ENCODE measurements around the gene SHANK1.

The SHANK1 gene

DNA sequence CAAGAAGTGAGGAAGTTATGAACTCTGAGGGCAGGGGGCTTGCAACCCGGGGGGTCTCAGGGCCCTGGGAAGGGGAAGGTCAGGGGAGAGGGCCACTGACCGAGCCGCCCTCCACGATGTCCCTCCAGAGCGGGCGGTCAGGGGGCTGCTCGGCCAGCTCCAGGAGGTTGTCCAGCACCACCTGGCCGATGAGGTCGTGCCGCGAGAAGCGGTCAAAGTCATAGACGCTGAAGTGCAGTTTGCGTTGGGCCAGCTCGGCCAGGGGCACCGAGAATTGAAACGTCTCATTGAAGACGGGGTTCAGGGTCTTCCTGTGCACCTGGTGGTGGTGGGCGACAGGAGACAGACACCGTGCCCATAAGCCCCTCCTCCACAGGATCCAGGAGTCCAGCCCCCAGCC, 90.4 kb downstream of the SHANK1 start:
- TF ChIP-seq, protein P1, sequence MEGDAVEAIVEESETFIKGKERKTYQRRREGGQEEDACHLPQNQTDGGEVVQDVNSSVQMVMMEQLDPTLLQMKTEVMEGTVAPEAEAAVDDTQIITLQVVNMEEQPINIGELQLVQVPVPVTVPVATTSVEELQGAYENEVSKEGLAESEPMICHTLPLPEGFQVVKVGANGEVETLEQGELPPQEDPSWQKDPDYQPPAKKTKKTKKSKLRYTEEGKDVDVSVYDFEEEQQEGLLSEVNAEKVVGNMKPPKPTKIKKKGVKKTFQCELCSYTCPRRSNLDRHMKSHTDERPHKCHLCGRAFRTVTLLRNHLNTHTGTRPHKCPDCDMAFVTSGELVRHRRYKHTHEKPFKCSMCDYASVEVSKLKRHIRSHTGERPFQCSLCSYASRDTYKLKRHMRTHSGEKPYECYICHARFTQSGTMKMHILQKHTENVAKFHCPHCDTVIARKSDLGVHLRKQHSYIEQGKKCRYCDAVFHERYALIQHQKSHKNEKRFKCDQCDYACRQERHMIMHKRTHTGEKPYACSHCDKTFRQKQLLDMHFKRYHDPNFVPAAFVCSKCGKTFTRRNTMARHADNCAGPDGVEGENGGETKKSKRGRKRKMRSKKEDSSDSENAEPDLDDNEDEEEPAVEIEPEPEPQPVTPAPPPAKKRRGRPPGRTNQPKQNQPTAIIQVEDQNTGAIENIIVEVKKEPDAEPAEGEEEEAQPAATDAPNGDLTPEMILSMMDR (IDR thresholded peaks at IDR 0.05; ENCODE audit: insufficient read depth, low read length), result no peak
- TF ChIP-seq POLR2AphosphoS5 (IDR thresholded peaks at IDR 0.05; ENCODE audit: low read depth) (no peak), SPI1 (IDR thresholded peaks at IDR 0.05; ENCODE audit: borderline replicate concordance, low read depth) (no peak), GABPA (IDR thresholded peaks at IDR 0.05; ENCODE audit: low read depth) (no peak), REST (IDR thresholded peaks at IDR 0.05; ENCODE audit: insufficient replicate concordance, low read depth) (no peak)
- H3K27ac ChIP-seq (replicated peaks), result no peak overlapping the region
- DNase-seq (ENCODE audit: low read depth in 1 of 2, low spot score in 1 of 2), result no peak
- no peak overlapping the region for H3K4me3 ChIP-seq (replicated peaks; ENCODE audit: insufficient read depth, low read length)
- no peaks in the 10 kb centered on the region for H3K27me3 ChIP-seq (ENCODE audit: insufficient read depth, poor library complexity, severe bottlenecking)

GRCh38 chr19:50628551-50628950, 91.1 kb downstream of the SHANK1 start:
- TF ChIP-seq, protein P1 (IDR thresholded peaks at IDR 0.05; ENCODE audit: insufficient read depth, low read length), result no peak
- TF ChIP-seq POLR2AphosphoS5 (IDR thresholded peaks at IDR 0.05; ENCODE audit: low read depth) (no peak), GABPA (IDR thresholded peaks at IDR 0.05; ENCODE audit: low read depth) (no peak), SPI1 (IDR thresholded peaks at IDR 0.05; ENCODE audit: borderline replicate concordance, low read depth) (no peak), REST (IDR thresholded peaks at IDR 0.05; ENCODE audit: insufficient replicate concordance, low read depth) (no peak)
- Histone ChIP-seq H3K27me3 (ENCODE audit: insufficient read depth, poor library complexity, severe bottlenecking) (no peaks in the 10 kb centered on the region), H3K4me3 (replicated peaks; ENCODE audit: insufficient read depth, low read length) (no peak overlapping the region), H3K27ac (replicated peaks) (no peak overlapping the region)
- no peak for DNase-seq (ENCODE audit: low read depth in 1 of 2, low spot score in 1 of 2)

DNA sequence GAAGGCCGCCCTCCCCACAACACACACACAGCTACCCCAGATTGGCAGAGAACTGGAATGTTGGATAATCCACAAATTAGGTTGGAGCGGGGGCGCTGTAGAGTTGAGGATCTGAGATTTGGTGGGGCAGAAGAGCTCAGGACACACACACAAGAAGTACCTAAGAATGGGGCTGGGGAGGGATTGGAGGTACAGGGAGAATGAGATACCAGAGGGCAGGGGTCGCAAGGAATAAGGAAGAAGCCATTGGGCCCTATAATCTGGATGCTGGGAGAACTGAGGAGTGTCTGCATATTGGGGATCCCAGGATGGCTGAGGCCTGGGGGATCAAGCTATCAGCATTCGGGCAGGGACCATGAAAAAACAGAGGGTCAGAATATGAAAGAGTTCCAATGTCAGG, 91.5 kb downstream of the SHANK1 start:
- TF ChIP-seq REST (IDR thresholded peaks at IDR 0.05; ENCODE audit: insufficient replicate concordance, low read depth) (no peak), GABPA (IDR thresholded peaks at IDR 0.05; ENCODE audit: low read depth) (no peak), SPI1 (IDR thresholded peaks at IDR 0.05; ENCODE audit: borderline replicate concordance, low read depth) (no peak), POLR2AphosphoS5 (IDR thresholded peaks at IDR 0.05; ENCODE audit: low read depth) (no peak)
- TF ChIP-seq, protein P1 (IDR thresholded peaks at IDR 0.05; ENCODE audit: insufficient read depth, low read length), result no peak
- Histone ChIP-seq H3K4me3 (replicated peaks; ENCODE audit: insufficient read depth, low read length) (no peak overlapping the region), H3K27me3 (ENCODE audit: insufficient read depth, poor library complexity, severe bottlenecking) (no peaks in the 10 kb centered on the region), H3K27ac (replicated peaks) (no peak overlapping the region)
- no peak for DNase-seq (ENCODE audit: low read depth in 1 of 2, low spot score in 1 of 2)

Data from HL-60 (cell line).